ENCODE results near the gene GIMAP8.

- TF ChIP-seq CTCF (conservative IDR thresholded peaks at IDR 0.05; ENCODE audit: low read depth in 2 of 2) (no peak), STAT1 (IDR thresholded peaks at IDR 0.05; ENCODE audit: unreplicated experiment) (no peak), REST (IDR thresholded peaks at IDR 0.05; ENCODE audit: unreplicated experiment) (no peak), EZH2phosphoT487 (IDR thresholded peaks at IDR 0.05; ENCODE audit: unreplicated experiment) (no peak), ETS1 (IDR thresholded peaks at IDR 0.05) (no peak), JUNB (IDR thresholded peaks at IDR 0.05; ENCODE audit: unreplicated experiment) (no peak), EZH2 (IDR thresholded peaks at IDR 0.05; ENCODE audit: low read depth, unreplicated experiment) (no peak)
Measured at GRCh38 chr7:150420242-150420641, 30.2 kb upstream of the GIMAP8 start.

Measured in GM23338 (cell line).